Thyroid gland (tissue), 4 donors: Measurements from ENCODE around the gene ATAD3A. TPM values are rescaled to one million over a fixed set of nuclear protein-coding genes. Genes with fewer than 3 reads are reported as not detected.

Experiments used
- DNase-seq, 2 donors: peaks; one replicate each; pipeline ENCODE4 v3.0.0-alpha.2; 2019
- H3K27ac ChIP-seq, 3 donors: fragments of 200-600 bp; sonication (generic); 1 replicate in 2 of 3; 2 replicates in 1 of 3; pipeline ENCODE4 v1.5.1; 2016 to 2019; ENCODE audit warnings: mild to moderate bottlenecking in 1 of 3, moderate library complexity in 1 of 3
- H3K27me3 ChIP-seq: fragments of 200-600 bp; sonication (generic); one replicate; pipeline ENCODE4 v1.5.1; 2019
- H3K36me3 ChIP-seq, 2 donors: fragments of 200-600 bp; sonication (generic); one replicate each; pipeline ENCODE4 v1.5.1; 2016 to 2019
- H3K4me1 ChIP-seq, 2 donors: fragments of 200-600 bp; sonication (generic); one replicate each; pipeline ENCODE4 v1.5.1; 2017 to 2019
- H3K4me3 ChIP-seq, 3 donors: fragments of 200-600 bp; sonication (generic); replicated peaks in 1 of 3; 1 replicate in 2 of 3; 2 replicates in 1 of 3; pipeline ENCODE4 v1.5.1; 2016; ENCODE audit warnings: mild to moderate bottlenecking in 1 of 3
- H3K9me3 ChIP-seq: fragments of 200-600 bp; sonication (generic); one replicate; pipeline ENCODE4 v1.5.1; 2017
- POLR2A ChIP-seq, 2 donors: fragments of 450-650 bp; IDR thresholded peaks; one replicate each; pipeline ENCODE4 v1.6.1; 2017; ENCODE audit warnings: antibody characterized with exemption in 2 of 2, mild to moderate bottlenecking in 2 of 2, moderate library complexity in 1 of 2
- WGBS, 2 donors: methylation state at CpG; one replicate each; pipeline ENCODE4 v1.1.5; 2017; 5-methylcytosine and 5-hydroxymethylcytosine counted together
- intact Hi-C: fragments of 100-400 bp; cut with DNase I; formaldehyde crosslinking; loops from one replicate; pipeline ENCODE4 v1.15.1; 2023
- total RNA-seq, 4 donors: library from RNA; depleted of rRNA; stranded (reverse); fragments of >200 nt; gene quantifications; one replicate each; pipeline ENCODE4 v1.2.3, GENCODE V29; 2016
- TF ChIP-seq, protein P1 (sequence below), 6 experiments: fragments of 200-600 bp in 3 of 6; fragments of 450-650 bp in 3 of 6; sonication (generic) in 3 of 6; IDR thresholded peaks; one replicate each; pipeline ENCODE4 v1.5.1; 2016 to 2019; ENCODE audit warnings: antibody characterized with exemption in 6 of 6, mild to moderate bottlenecking in 2 of 6, inconsistent platforms in 1 of 6, moderate library complexity in 1 of 6

Gene ATAD3A
- total RNA-seq, 4 donors from 2014 or later: 21.6 to 34.2 (median 28.5) TPM

DNA sequence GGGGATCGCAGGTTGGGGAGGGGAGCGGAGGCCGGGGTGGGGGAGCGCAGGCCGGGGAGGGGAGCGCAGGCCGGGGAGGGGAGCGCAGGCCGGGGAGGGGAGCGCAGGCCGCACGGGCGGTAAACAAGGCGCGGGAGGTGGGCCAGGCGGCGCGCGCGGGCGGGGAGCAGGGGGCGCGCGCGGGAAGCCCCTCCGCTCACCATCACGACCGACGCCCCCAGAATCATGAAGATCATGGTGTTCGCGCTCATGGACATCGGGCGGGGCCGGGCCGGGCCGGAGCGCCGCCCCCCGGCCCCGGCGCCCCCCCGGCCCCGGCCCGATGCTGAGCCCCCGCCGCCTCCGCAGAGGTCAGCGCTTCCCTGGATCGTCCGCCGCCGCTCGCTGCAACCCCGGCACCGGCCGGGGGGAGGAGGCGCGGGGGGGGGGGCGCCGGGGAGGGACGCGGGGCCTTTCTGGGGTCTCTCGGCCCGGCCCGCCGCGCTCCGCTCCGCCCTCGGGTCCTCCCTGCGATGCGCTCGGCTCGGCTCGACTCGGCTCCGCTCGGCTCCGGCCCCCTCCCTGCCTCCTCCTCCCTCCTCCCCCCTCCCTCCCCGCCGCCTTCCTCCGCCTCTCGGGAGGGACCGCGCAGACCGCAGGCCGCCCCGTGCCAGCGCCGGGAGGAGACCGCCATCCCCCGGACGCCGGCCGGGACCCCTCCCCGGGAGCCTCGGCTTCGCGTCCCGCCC is 28.3 kb downstream of the ATAD3A start, which contains the start of gene TMEM240:
TMEM240 (minus strand) TSS at position 535 of the 728 bp plus-strand sequence; CDS start at position 257, 278 bp downstream.
- Histone ChIP-seq H3K9me3 (no peaks in the 10 kb centered on the region), H3K4me1 (peaks cover 16 to 28% of the 10 kb centered on the region in 2 donors), H3K27ac (peak within 1 kb of the TSS; percentile 46 to 66 (median 64)), H3K4me3 (peak within 1 kb of the TSS in 1 of 3 donors; percentile 59), H3K27me3 (no peaks in the 10 kb centered on the region), H3K36me3 (peaks cover 4 to 5% of the 10 kb centered on the region in 2 donors)
- peak; percentile 78 to 80 for DNase-seq
- WGBS, 2 donors: 0% methylated on average over 24 of the region's 100 CpGs; no CpG with 5 or more reads in 1 of the 2 donors
- intact Hi-C loops: no loop called here
- no peak for TF ChIP-seq POLR2A (IDR thresholded peaks at IDR 0.05)
- TF ChIP-seq, protein P1, sequence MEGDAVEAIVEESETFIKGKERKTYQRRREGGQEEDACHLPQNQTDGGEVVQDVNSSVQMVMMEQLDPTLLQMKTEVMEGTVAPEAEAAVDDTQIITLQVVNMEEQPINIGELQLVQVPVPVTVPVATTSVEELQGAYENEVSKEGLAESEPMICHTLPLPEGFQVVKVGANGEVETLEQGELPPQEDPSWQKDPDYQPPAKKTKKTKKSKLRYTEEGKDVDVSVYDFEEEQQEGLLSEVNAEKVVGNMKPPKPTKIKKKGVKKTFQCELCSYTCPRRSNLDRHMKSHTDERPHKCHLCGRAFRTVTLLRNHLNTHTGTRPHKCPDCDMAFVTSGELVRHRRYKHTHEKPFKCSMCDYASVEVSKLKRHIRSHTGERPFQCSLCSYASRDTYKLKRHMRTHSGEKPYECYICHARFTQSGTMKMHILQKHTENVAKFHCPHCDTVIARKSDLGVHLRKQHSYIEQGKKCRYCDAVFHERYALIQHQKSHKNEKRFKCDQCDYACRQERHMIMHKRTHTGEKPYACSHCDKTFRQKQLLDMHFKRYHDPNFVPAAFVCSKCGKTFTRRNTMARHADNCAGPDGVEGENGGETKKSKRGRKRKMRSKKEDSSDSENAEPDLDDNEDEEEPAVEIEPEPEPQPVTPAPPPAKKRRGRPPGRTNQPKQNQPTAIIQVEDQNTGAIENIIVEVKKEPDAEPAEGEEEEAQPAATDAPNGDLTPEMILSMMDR (IDR thresholded peaks at IDR 0.05): no peak

DNA sequence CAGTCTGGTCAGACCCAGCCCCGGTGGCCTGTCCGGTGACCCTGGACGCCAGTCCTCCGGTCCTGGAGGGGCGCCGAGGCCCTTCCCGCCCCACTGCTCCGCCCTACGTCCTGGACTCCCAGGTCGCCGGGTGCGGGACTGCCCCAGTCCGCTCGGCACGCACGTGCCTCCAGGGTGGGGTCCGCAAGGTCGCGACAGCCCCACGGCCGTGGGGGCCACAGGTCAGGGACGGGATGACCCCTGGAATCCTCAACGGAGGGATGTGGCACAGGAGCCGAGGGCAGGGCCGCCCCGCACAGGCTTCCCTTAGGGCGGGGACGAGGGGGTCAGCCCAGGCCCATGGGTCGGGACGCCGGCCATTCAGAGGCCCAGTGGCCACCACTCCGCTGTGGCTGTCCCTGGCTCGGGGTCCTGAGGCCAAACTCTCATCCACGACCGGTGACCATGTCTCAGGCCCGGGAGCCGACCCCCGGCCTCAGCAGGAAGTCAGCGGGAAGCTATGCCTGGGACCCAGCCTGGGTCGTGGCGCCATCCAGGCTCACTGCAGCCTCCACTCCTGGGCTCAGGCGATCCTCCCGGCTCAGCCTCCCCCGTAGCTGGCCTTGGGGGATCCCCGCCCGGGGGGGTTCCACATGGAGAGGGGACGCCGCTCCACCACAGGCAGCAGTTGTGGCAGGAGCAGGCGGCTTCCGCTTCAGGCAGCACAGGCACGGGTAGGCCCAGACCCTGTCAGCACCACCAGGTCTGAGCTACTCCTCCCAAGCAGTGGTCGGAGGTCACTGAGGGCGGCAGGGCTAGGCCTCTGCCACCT is 29.1 kb downstream of the ATAD3A start:
- peaks cover 23 to 35% of the 10 kb centered on the region in 2 donors for H3K4me1 ChIP-seq
- H3K9me3 ChIP-seq: no peaks in the 10 kb centered on the region
- no peaks in the 10 kb centered on the region for H3K27me3 ChIP-seq
- WGBS, 2 donors: 50 to 69% methylated on average over 9 to 23 of the region's 53 CpGs
- peak overlapping the region; percentile 38 to 66 (median 64) for H3K27ac ChIP-seq
- TF ChIP-seq POLR2A (IDR thresholded peaks at IDR 0.05): no peak
- TF ChIP-seq, protein P1 (IDR thresholded peaks at IDR 0.05): no peak
- DNase-seq: no peak
- H3K36me3 ChIP-seq: peaks cover 4 to 5% of the 10 kb centered on the region in 2 donors
- peak overlapping the region in 1 of 3 donors; percentile 59 for H3K4me3 ChIP-seq
- intact Hi-C loops: no loop called here

DNA sequence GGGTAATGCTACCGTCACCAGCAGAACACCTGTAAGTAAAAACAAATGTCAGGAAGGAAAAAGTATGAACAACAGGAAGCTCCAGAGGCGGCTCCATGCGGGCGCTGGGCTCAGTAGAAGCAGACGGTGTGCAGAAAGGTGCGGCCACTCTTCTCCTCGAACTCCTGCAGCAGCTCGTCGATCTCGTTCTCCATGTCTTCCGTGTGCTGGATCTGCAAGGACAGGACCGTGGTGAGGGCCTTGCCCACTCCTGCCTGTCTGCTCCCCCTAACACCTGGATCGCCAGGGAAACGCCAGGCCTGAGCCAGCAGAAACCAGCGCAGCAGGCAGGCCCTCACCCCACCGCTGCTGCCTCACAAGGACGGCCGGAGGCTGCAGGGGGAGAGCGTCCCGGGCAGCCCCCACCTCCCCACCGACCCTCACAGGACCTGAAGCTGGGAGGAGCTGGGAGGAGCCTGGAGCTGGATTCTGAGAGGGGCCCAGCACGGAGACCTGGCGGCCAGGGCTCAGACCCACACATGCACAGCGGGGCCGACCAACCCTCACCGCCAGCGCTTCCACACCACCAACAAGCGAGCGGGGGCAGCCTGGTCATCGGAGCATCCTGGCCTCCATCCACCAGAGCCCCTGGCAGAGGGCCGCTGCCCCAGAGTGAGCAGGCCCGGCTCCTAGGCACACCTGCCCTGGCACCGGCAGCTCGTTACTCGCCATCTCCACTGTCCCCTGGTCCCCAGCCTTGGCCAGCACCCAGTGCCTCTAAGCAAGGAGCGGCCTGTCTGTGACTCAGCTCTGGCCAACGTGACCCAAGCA is 30.2 kb downstream of the ATAD3A start:
- no peak for DNase-seq
- Histone ChIP-seq H3K4me1 (peaks cover 23 to 37% of the 10 kb centered on the region in 2 donors), H3K27me3 (no peaks in the 10 kb centered on the region), H3K27ac (no peak overlapping the region), H3K4me3 (no peak overlapping the region), H3K36me3 (peaks cover 4 to 5% of the 10 kb centered on the region in 2 donors), H3K9me3 (no peaks in the 10 kb centered on the region)
- 89 to 90% methylated on average over 18 to 27 of the region's 37 CpGs for WGBS, 2 donors
- intact Hi-C loops: no loop called here
- TF ChIP-seq POLR2A (IDR thresholded peaks at IDR 0.05): no peak
- TF ChIP-seq, protein P1 (IDR thresholded peaks at IDR 0.05): no peak

DNA sequence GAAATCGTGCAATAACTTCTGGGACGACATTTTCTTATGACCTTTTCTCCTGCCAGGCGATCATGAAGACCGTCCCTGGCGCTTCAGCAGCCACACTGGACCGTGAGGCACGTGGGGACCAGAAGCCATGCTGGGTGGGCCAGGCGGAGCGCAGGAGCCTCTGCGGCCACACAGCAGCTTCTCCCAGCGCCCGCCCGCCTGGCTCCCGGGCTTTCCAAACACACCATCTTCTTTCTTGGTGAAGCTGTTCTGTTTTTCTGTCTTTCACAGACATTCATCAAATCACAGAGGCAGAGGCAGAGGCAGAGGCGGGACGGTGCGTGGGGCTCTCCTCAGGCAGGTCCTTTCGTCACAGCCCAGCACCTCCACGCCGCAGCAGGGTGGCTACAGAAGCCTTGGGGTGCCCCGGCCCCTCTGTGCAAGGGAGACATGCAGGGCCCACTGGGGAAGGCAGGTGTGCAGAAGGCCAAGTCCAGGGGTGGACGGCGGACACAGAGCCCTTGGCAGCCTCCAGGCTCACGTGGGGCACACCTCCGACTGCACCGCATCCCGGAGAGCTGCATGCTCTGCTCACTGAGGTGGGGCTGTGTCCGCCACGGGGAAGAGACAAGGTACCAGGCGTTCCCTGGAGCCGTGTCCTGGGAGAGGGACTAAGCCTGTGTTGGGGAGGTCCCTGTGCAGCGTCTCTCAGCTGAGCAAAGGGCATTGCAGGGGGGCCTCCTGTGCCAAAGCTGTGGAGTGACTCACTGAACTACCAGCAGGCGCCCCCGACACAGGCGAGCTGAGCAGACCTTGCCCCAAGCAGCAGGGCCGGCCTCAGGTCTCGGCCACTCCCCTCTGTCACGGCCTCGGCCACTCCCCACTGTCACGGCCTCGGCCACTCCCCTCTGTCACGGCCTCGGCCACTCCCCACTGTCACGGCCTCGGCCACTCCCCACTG is 31.1 kb downstream of the ATAD3A start:
- Histone ChIP-seq H3K27me3 (no peaks in the 10 kb centered on the region), H3K9me3 (no peaks in the 10 kb centered on the region), H3K27ac (no peak overlapping the region), H3K4me1 (peaks cover 23 to 37% of the 10 kb centered on the region in 2 donors), H3K4me3 (no peak overlapping the region), H3K36me3 (peaks cover 4 to 5% of the 10 kb centered on the region in 2 donors)
- DNase-seq: no peak
- TF ChIP-seq, protein P1 (IDR thresholded peaks at IDR 0.05): no peak
- TF ChIP-seq POLR2A (IDR thresholded peaks at IDR 0.05): no peak
- 92 to 94% methylated on average over 30 to 35 of the region's 45 CpGs for WGBS, 2 donors
- intact Hi-C loops: no loop called here
